ENCODE data around the gene GPX3. TPM values are rescaled to one million over a fixed set of nuclear protein-coding genes. Genes with fewer than 3 reads are reported as not detected.

Gene GPX3
- total and polyA plus RNA-seq, 4 donors, result 22.7 to 42.0 (median 33.6) TPM

GRCh38 chr5:151022511-151023018 lies 2.2 kb downstream of the GPX3 start:
- Histone ChIP-seq H3K9me3 (ENCODE audit: control insufficient read depth, insufficient read depth, low read length) (no peaks in the 10 kb centered on the region), H3K27ac (ENCODE audit: low read depth, low read length) (no peak overlapping the region), H3K27me3 (ENCODE audit: control insufficient read depth, insufficient read depth, low read length) (no peaks in the 10 kb centered on the region), H3K4me3 (ENCODE audit: low read depth, low read length) (no peak overlapping the region), H3K36me3 (ENCODE audit: control insufficient read depth, insufficient read depth, low read length) (peaks cover 12% of the 10 kb centered on the region), H3K4me1 (ENCODE audit: control insufficient read depth, insufficient read depth, low read length) (peaks cover 12% of the 10 kb centered on the region)
- 77% methylated on average over 5 of the region's 7 CpGs for WGBS (ENCODE audit: insufficient coverage)
- no peak for DNase-seq (ENCODE audit: low read depth in 4 of 6, low spot score in 6 of 6)

DNA sequence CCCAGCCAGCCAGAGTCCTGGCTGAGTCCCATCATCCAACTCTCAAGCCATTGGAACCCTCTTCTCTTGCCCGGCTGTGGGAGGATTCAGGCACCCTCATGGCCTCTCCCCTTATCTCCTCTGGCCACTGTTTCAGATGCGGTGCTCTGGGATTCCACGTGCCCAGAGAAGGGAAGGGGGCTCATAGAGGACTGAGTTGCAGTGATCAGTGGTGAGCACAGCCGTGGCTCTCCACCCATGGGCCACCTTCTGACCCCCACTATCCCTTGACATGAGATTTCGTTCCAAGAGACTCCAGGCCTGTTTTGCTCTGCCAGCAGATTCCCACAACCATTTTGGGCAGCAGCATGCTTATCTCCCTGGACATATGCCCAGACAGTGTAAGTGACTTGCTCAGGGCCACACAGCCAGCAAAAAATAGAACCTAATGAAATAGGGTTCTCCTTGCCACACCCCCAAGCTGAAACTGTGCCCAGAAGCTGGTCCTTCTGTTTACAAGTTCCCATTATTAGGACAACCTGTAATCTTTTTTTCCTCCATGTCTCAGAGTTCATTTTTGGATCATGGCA lies 2.7 kb downstream of the GPX3 start:
- H3K9me3 ChIP-seq (ENCODE audit: control insufficient read depth, insufficient read depth, low read length), result no peaks in the 10 kb centered on the region
- 84% methylated on average over 2 of the region's 5 CpGs for whole genome bisulfite sequencing (ENCODE audit: insufficient coverage)
- H3K4me1 ChIP-seq (ENCODE audit: control insufficient read depth, insufficient read depth, low read length), result peaks cover 12% of the 10 kb centered on the region
- no peak overlapping the region for H3K27ac ChIP-seq (ENCODE audit: low read depth, low read length)
- H3K4me3 ChIP-seq (ENCODE audit: low read depth, low read length), result no peak overlapping the region
- no peak for DNase-seq (ENCODE audit: low read depth in 4 of 6, low spot score in 6 of 6)
- H3K36me3 ChIP-seq (ENCODE audit: control insufficient read depth, insufficient read depth, low read length), result peaks cover 18% of the 10 kb centered on the region
- H3K27me3 ChIP-seq (ENCODE audit: control insufficient read depth, insufficient read depth, low read length), result no peaks in the 10 kb centered on the region

- WGBS (ENCODE audit: insufficient coverage), result 98% methylated on average over 6 of the region's 8 CpGs
- H3K4me3 ChIP-seq (ENCODE audit: low read depth, low read length), result no peak overlapping the region
- H3K27me3 ChIP-seq (ENCODE audit: control insufficient read depth, insufficient read depth, low read length), result no peaks in the 10 kb centered on the region
- H3K36me3 ChIP-seq (ENCODE audit: control insufficient read depth, insufficient read depth, low read length), result peaks cover 23% of the 10 kb centered on the region
- peaks cover 12% of the 10 kb centered on the region for H3K4me1 ChIP-seq (ENCODE audit: control insufficient read depth, insufficient read depth, low read length)
- DNase-seq (ENCODE audit: low read depth in 4 of 6, low spot score in 6 of 6), result no peak
- H3K9me3 ChIP-seq (ENCODE audit: control insufficient read depth, insufficient read depth, low read length), result no peaks in the 10 kb centered on the region
- H3K27ac ChIP-seq (ENCODE audit: low read depth, low read length), result no peak overlapping the region
These were observed 3.3 kb downstream of the GPX3 start for GRCh38 chr5:151023651-151024050.

- Histone ChIP-seq H3K4me3 (ENCODE audit: low read depth, low read length) (no peak overlapping the region), H3K27me3 (ENCODE audit: control insufficient read depth, insufficient read depth, low read length) (no peaks in the 10 kb centered on the region), H3K36me3 (ENCODE audit: control insufficient read depth, insufficient read depth, low read length) (peaks cover 31% of the 10 kb centered on the region), H3K9me3 (ENCODE audit: control insufficient read depth, insufficient read depth, low read length) (no peaks in the 10 kb centered on the region), H3K27ac (ENCODE audit: low read depth, low read length) (no peak overlapping the region), H3K4me1 (ENCODE audit: control insufficient read depth, insufficient read depth, low read length) (peaks cover 12% of the 10 kb centered on the region)
- WGBS (ENCODE audit: insufficient coverage), result 96% methylated on average over 3 of the region's 7 CpGs
- no peak for DNase-seq (ENCODE audit: low read depth in 4 of 6, low spot score in 6 of 6)
These were observed 4.3 kb downstream of the GPX3 start for GRCh38 chr5:151024440-151025249.

DNA sequence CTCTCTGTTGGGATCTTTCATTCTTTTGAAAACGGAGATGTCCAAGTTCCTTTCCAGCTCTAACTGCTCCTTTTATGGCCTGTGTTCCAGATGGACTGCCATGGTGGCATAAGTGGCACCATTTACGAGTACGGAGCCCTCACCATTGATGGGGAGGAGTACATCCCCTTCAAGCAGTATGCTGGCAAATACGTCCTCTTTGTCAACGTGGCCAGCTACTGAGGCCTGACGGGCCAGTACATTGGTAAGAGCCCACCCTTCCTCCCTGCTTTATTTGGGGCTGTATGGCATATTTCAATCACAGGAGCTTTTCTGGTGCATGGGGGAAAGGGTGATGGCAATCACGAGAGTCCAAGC lies 4.8 kb downstream of the GPX3 start:
- WGBS (ENCODE audit: insufficient coverage), result 93% methylated on average over 6 of the region's 7 CpGs
- DNase-seq (ENCODE audit: low read depth in 4 of 6, low spot score in 6 of 6), result no peak
- H3K4me1 ChIP-seq (ENCODE audit: control insufficient read depth, insufficient read depth, low read length), result peaks cover 10% of the 10 kb centered on the region
- H3K4me3 ChIP-seq (ENCODE audit: low read depth, low read length), result no peak overlapping the region
- H3K27ac ChIP-seq (ENCODE audit: low read depth, low read length), result no peak overlapping the region
- H3K27me3 ChIP-seq (ENCODE audit: control insufficient read depth, insufficient read depth, low read length), result no peaks in the 10 kb centered on the region
- H3K36me3 ChIP-seq (ENCODE audit: control insufficient read depth, insufficient read depth, low read length), result peaks cover 37% of the 10 kb centered on the region
- no peaks in the 10 kb centered on the region for H3K9me3 ChIP-seq (ENCODE audit: control insufficient read depth, insufficient read depth, low read length)

DNA sequence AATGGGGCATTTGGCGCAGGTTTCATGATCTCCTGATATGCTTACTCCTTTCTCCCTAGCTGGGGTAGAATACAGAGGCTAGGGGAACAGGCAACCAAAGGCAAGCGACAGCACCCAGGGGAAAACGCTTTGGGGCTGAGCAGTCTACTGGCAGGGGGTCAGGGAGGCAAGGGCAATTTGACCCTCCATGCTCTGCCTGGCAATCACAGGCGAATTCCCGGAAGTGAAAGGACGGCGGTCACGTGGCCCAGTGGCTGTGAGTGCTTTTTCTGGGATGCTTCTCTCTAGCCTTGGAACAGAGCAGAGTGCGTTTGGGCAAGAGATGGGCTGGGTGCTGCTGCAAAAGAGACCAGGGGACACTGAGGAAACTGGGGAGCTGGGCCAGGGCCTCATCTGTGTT lies 5.7 kb downstream of the GPX3 start:
- 86% methylated on average over 8 of the region's 9 CpGs for WGBS (ENCODE audit: insufficient coverage)
- H3K9me3 ChIP-seq (ENCODE audit: control insufficient read depth, insufficient read depth, low read length), result no peaks in the 10 kb centered on the region
- no peak overlapping the region for H3K27ac ChIP-seq (ENCODE audit: low read depth, low read length)
- peaks cover 43% of the 10 kb centered on the region for H3K36me3 ChIP-seq (ENCODE audit: control insufficient read depth, insufficient read depth, low read length)
- H3K27me3 ChIP-seq (ENCODE audit: control insufficient read depth, insufficient read depth, low read length), result no peaks in the 10 kb centered on the region
- H3K4me3 ChIP-seq (ENCODE audit: low read depth, low read length), result no peak overlapping the region
- H3K4me1 ChIP-seq (ENCODE audit: control insufficient read depth, insufficient read depth, low read length), result peaks cover 2% of the 10 kb centered on the region
- DNase-seq (ENCODE audit: low read depth in 4 of 6, low spot score in 6 of 6), result no peak

- peaks cover 49% of the 10 kb centered on the region for H3K36me3 ChIP-seq (ENCODE audit: control insufficient read depth, insufficient read depth, low read length)
- H3K4me1 ChIP-seq (ENCODE audit: control insufficient read depth, insufficient read depth, low read length), result no peaks in the 10 kb centered on the region
- no peak overlapping the region for H3K27ac ChIP-seq (ENCODE audit: low read depth, low read length)
- no peaks in the 10 kb centered on the region for H3K9me3 ChIP-seq (ENCODE audit: control insufficient read depth, insufficient read depth, low read length)
- no peaks in the 10 kb centered on the region for H3K27me3 ChIP-seq (ENCODE audit: control insufficient read depth, insufficient read depth, low read length)
- 87% methylated on average over 7 of the region's 7 CpGs for WGBS (ENCODE audit: insufficient coverage)
- no peak for DNase-seq (ENCODE audit: low read depth in 4 of 6, low spot score in 6 of 6)
- no peak overlapping the region for H3K4me3 ChIP-seq (ENCODE audit: low read depth, low read length)
These were observed 6.3 kb downstream of the GPX3 start for GRCh38 chr5:151026679-151027078.

DNA sequence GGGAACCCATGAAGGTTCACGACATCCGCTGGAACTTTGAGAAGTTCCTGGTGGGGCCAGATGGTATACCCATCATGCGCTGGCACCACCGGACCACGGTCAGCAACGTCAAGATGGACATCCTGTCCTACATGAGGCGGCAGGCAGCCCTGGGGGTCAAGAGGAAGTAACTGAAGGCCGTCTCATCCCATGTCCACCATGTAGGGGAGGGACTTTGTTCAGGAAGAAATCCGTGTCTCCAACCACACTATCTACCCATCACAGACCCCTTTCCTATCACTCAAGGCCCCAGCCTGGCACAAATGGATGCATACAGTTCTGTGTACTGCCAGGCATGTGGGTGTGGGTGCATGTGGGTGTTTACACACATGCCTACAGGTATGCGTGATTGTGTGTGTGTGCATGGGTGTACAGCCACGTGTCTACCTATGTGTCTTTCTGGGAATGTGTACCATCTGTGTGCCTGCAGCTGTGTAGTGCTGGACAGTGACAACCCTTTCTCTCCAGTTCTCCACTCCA lies 7.6 kb downstream of the GPX3 start:
- WGBS (ENCODE audit: insufficient coverage), result 97% methylated on average over 6 of the region's 11 CpGs
- Histone ChIP-seq H3K36me3 (ENCODE audit: control insufficient read depth, insufficient read depth, low read length) (peaks cover 60% of the 10 kb centered on the region), H3K4me3 (ENCODE audit: low read depth, low read length) (no peak overlapping the region), H3K4me1 (ENCODE audit: control insufficient read depth, insufficient read depth, low read length) (no peaks in the 10 kb centered on the region), H3K27me3 (ENCODE audit: control insufficient read depth, insufficient read depth, low read length) (no peaks in the 10 kb centered on the region), H3K9me3 (ENCODE audit: control insufficient read depth, insufficient read depth, low read length) (no peaks in the 10 kb centered on the region), H3K27ac (ENCODE audit: low read depth, low read length) (no peak overlapping the region)
- no peak for DNase-seq (ENCODE audit: low read depth in 4 of 6, low spot score in 6 of 6)

DNA sequence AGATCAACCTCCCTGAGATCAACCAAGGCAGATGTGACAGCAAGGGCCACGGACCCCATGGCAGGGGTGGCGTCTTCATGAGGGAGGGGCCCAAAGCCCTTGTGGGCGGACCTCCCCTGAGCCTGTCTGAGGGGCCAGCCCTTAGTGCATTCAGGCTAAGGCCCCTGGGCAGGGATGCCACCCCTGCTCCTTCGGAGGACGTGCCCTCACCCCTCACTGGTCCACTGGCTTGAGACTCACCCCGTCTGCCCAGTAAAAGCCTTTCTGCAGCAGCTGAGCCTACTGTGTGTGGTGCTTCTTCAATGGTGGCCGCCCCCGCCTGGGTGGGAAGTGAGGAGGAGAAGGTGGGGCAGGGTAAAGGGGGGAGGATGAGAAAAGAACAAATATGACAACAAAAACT lies 8.3 kb downstream of the GPX3 start:
- 96% methylated on average over 6 of the region's 8 CpGs for WGBS (ENCODE audit: insufficient coverage)
- Histone ChIP-seq H3K27ac (ENCODE audit: low read depth, low read length) (no peak overlapping the region), H3K4me1 (ENCODE audit: control insufficient read depth, insufficient read depth, low read length) (no peaks in the 10 kb centered on the region), H3K4me3 (ENCODE audit: low read depth, low read length) (no peak overlapping the region), H3K27me3 (ENCODE audit: control insufficient read depth, insufficient read depth, low read length) (no peaks in the 10 kb centered on the region), H3K9me3 (ENCODE audit: control insufficient read depth, insufficient read depth, low read length) (no peaks in the 10 kb centered on the region), H3K36me3 (ENCODE audit: control insufficient read depth, insufficient read depth, low read length) (peaks cover 67% of the 10 kb centered on the region)
- DNase-seq (ENCODE audit: low read depth in 4 of 6, low spot score in 6 of 6), result no peak

All from spinal cord (tissue), 10 donors.